B cell (primary cell): ENCODE results near the gene ETFA. TPM values are rescaled to one million over a fixed set of nuclear protein-coding genes. Genes with fewer than 3 reads are reported as not detected.

Experiments used
- ATAC-seq: fragments of 200-7000 bp; cut with Tn5 transposase; one replicate; pipeline ENCODE4 v1.10.0; 2021; ENCODE audit warnings: low read depth, mild to moderate bottlenecking, moderate number of reproducible peaks, moderate library complexity
- CTCF ChIA-PET: fragments of 350-600 bp; sonication (Branson Sonifier 250); formaldehyde crosslinking; loops from one replicate; lab custom pipeline; 2021; ENCODE audit warnings: antibody characterized with exemption, inconsistent platforms; lab: Charles Lee
- POLR2A ChIA-PET: fragments of 350-600 bp; sonication (Branson Sonifier 250); formaldehyde crosslinking; loops from one replicate; lab custom pipeline; 2021; ENCODE audit warnings: antibody characterized with exemption; lab: Charles Lee
- DNase-seq: peaks from one replicate; pipeline ENCODE4 v3.0.0; 2013
- H2AFZ ChIP-seq: 2 replicates; pipeline ENCODE4 v1.6.1; 2012; ENCODE audit warnings: mild to moderate bottlenecking, low read depth, low read length; ENCODE audit not compliant: insufficient read depth, poor library complexity, severe bottlenecking
- H3K27ac ChIP-seq, 2 donors: 1 replicate in 1 of 2; 2 replicates in 1 of 2; pipeline ENCODE4 v1.5.1; 2012 to 2013; ENCODE audit warnings: low read length in 2 of 2, mild to moderate bottlenecking in 2 of 2, moderate library complexity in 1 of 2
- H3K27me3 ChIP-seq, 4 experiments: fragments of 200-600 bp in 1 of 4; sonication (generic) in 1 of 4; replicated peaks in 1 of 4; 1 replicate in 2 of 4; 2 replicates in 2 of 4; pipeline versions ENCODE4 v1.6.1 to v1.7.0; 2013 to 2016; ENCODE audit warnings: low read length in 3 of 4, mild to moderate bottlenecking in 2 of 4, mixed read lengths in 1 of 4, moderate library complexity in 1 of 4; ENCODE audit not compliant: insufficient read depth in 4 of 4, control insufficient read depth in 3 of 4; ENCODE audit errors: control extremely low read depth in 1 of 4
- H3K36me3 ChIP-seq, 2 experiments: replicated peaks in 1 of 2; 1 replicate in 1 of 2; 2 replicates in 1 of 2; pipeline versions ENCODE4 v1.6.1 to v1.7.1; 2013; ENCODE audit warnings: low read length in 1 of 2; ENCODE audit not compliant: insufficient read depth in 2 of 2, control insufficient read depth in 1 of 2; ENCODE audit errors: control extremely low read depth in 1 of 2, extremely low read depth in 1 of 2
- H3K4me1 ChIP-seq, 2 donors: fragments of 200-600 bp in 1 of 2; sonication (generic) in 1 of 2; 1 replicate in 1 of 2; 2 replicates in 1 of 2; pipeline versions ENCODE4 v1.5.1 to v1.6.1; 2013 to 2017; ENCODE audit warnings: low read length in 2 of 2; ENCODE audit not compliant: control insufficient read depth in 2 of 2, insufficient read depth in 2 of 2
- H3K4me2 ChIP-seq: replicated peaks from 2 replicates; pipeline ENCODE3; 2012; ENCODE audit warnings: mild to moderate bottlenecking, low read depth, low read length; ENCODE audit not compliant: poor library complexity, severe bottlenecking
- H3K4me3 ChIP-seq, 5 experiments: fragments of 200-600 bp in 1 of 5; sonication (generic) in 1 of 5; 1 replicate in 3 of 5; 2 replicates in 2 of 5; pipeline versions ENCODE4 v1.5.1 to v1.7.0; 2011 to 2016; ENCODE audit warnings: low read length in 4 of 5, mild to moderate bottlenecking in 4 of 5, low read depth in 2 of 5, control low read depth in 1 of 5, moderate library complexity in 1 of 5; ENCODE audit not compliant: insufficient read depth in 1 of 5; ENCODE audit errors: control extremely low read depth in 1 of 5, extremely low read depth in 1 of 5
- H3K79me2 ChIP-seq: fragments of 200-600 bp; sonication (generic); one replicate; pipeline ENCODE4 v1.6.0; 2016; ENCODE audit warnings: low read length; ENCODE audit not compliant: control insufficient read depth, insufficient read depth
- H3K9ac ChIP-seq: fragments of 200-600 bp; sonication (generic); 2 replicates; pipeline ENCODE4 v1.6.1; 2017; ENCODE audit warnings: mild to moderate bottlenecking, low read length, moderate library complexity
- H3K9me3 ChIP-seq, 3 donors: one replicate each; pipeline versions ENCODE4 v1.6.1 to v1.7.1; 2013; ENCODE audit warnings: low read length in 2 of 3; ENCODE audit not compliant: control insufficient read depth in 2 of 3, insufficient read depth in 1 of 3; ENCODE audit errors: control extremely low read depth in 1 of 3
- H4K20me1 ChIP-seq: 2 replicates; pipeline ENCODE4 v1.6.0; 2012; ENCODE audit warnings: mild to moderate bottlenecking, low read length; ENCODE audit not compliant: insufficient read depth, control insufficient read depth, poor library complexity, severe bottlenecking
- H3K27ac Mint-ChIP-seq: one replicate; pipeline ENCODE4 v1.8.0; 2021; ENCODE audit warnings: mixed read lengths
- H3K27me3 Mint-ChIP-seq: one replicate; pipeline ENCODE4 v1.8.0; 2021; ENCODE audit warnings: mixed read lengths
- H3K4me1 Mint-ChIP-seq: one replicate; pipeline ENCODE4 v1.8.0; 2021; ENCODE audit warnings: mixed read lengths
- H3K4me3 Mint-ChIP-seq: one replicate; pipeline ENCODE4 v1.8.0; 2021; ENCODE audit warnings: mixed read lengths
- H3K9me3 Mint-ChIP-seq: one replicate; pipeline ENCODE4 v1.8.0; 2022; ENCODE audit warnings: mixed read lengths; ENCODE audit not compliant: insufficient read depth
- CTCF ChIP-seq: fragments of 200-600 bp; IDR thresholded peaks from one replicate; pipeline ENCODE4 v1.8.0; 2022; ENCODE audit warnings: antibody characterized with exemption, mild to moderate bottlenecking
- EZH2 ChIP-seq: IDR thresholded peaks from 2 replicates; pipeline ENCODE4 v1.6.1; 2012; ENCODE audit warnings: borderline replicate concordance, low read depth, mild to moderate bottlenecking, moderate library complexity, low read length; ENCODE audit not compliant: insufficient read depth, poor library complexity, severe bottlenecking
- WGBS: methylation state at CpG from one replicate; pipeline ENCODE4 v1.1.5; 2013; ENCODE audit warnings: missing lambda C conversion rate; ENCODE audit not compliant: insufficient coverage; 5-methylcytosine and 5-hydroxymethylcytosine counted together
- intact Hi-C: fragments of 100-400 bp; cut with micrococcal nuclease; formaldehyde crosslinking; loops from one replicate; pipeline ENCODE4 v1.10.0; 2022
- polyA plus RNA-seq: library from polyadenylated mRNA; depleted of rRNA; stranded (reverse); fragments of >200 nt; gene quantifications from 2 replicates; pipeline ENCODE4 v1.2.3, GENCODE V29; 2012
- total RNA-seq, 2 donors: library from RNA; stranded (reverse); fragments of 120-200 nt in 1 of 2; gene quantifications; 1 replicate in 1 of 2; 2 replicates in 1 of 2; pipeline versions ENCODE4 v1.2.3 to v1.2.4, GENCODE V29; 2013 to 2022

ETFA gene
- total and polyA plus RNA-seq, 2 donors (not counting 1 experiment from before 2014, with no cell fraction given): 34.9 to 68.8 TPM

GRCh38 chr15:76180321-76180720, 130.9 kb downstream of the ETFA start:
- CTCF ChIA-PET: no interaction called here
- TF ChIP-seq EZH2 (no peak), CTCF (no peak)
- no peak overlapping the region for H2AFZ ChIP-seq
- no peak overlapping the region for H3K4me3 ChIP-seq
- ATAC-seq (no peak), DNase-seq (no peak)
- 94% methylated on average over 3 of the region's 7 CpGs for WGBS
- no peak overlapping the region for H3K4me3 Mint-ChIP-seq
- H3K9me3 ChIP-seq: peaks cover 0 to 4% (median 0%) of the 10 kb centered on the region in 3 donors
- no peaks in the 10 kb centered on the region for H3K9me3 Mint-ChIP-seq
- H3K27ac Mint-ChIP-seq: no peak overlapping the region
- no peaks in the 10 kb centered on the region for H3K36me3 ChIP-seq
- intact Hi-C loops: no loop called here
- no peak overlapping the region for H3K4me2 ChIP-seq
- no peaks in the 10 kb centered on the region for H3K4me1 ChIP-seq
- no peaks in the 10 kb centered on the region for H3K4me1 Mint-ChIP-seq
- H3K9ac ChIP-seq: no peak overlapping the region
- no peaks in the 10 kb centered on the region for H4K20me1 ChIP-seq
- H3K27ac ChIP-seq: no peak overlapping the region
- H3K79me2 ChIP-seq: no peaks in the 10 kb centered on the region
- peaks cover 38% of the 10 kb centered on the region for H3K27me3 Mint-ChIP-seq
- POLR2A ChIA-PET: no interaction called here
- H3K27me3 ChIP-seq: peaks cover 0 to 13% (median 1%) of the 10 kb centered on the region in 4 experiments

GRCh38 chr15:76179023-76179422, 132.2 kb downstream of the ETFA start:
- intact Hi-C loops: no loop called here
- ATAC-seq (no peak), DNase-seq (no peak)
- Histone ChIP-seq H3K4me1 (no peaks in the 10 kb centered on the region), H3K4me3 (no peak overlapping the region), H3K27ac (no peak overlapping the region), H3K27me3 (peaks cover 0 to 13% (median 1%) of the 10 kb centered on the region in 4 experiments), H3K4me2 (no peak overlapping the region), H4K20me1 (no peaks in the 10 kb centered on the region), H3K79me2 (no peaks in the 10 kb centered on the region), H3K9me3 (peaks cover 0 to 13% (median 0%) of the 10 kb centered on the region in 3 donors), H2AFZ (no peak overlapping the region), H3K36me3 (no peaks in the 10 kb centered on the region), H3K9ac (no peak overlapping the region)
- no peak overlapping the region for H3K27ac Mint-ChIP-seq
- no peaks in the 10 kb centered on the region for H3K9me3 Mint-ChIP-seq
- 89% methylated on average over 1 of the region's 4 CpGs for WGBS
- H3K4me1 Mint-ChIP-seq: no peaks in the 10 kb centered on the region
- H3K4me3 Mint-ChIP-seq: no peak overlapping the region
- peaks cover 34% of the 10 kb centered on the region for H3K27me3 Mint-ChIP-seq
- CTCF ChIA-PET: no interaction called here
- TF ChIP-seq CTCF (no peak), EZH2 (no peak)
- POLR2A ChIA-PET: no interaction called here
